Stomach smooth muscle (tissue), 2 donors: ENCODE results near the gene USP24.

Experiments used
- H3K27ac ChIP-seq: one replicate; pipeline ENCODE4 v1.7.0; 2013; ENCODE audit warnings: mild to moderate bottlenecking, low read length, inconsistent platforms
- H3K27me3 ChIP-seq, 2 donors: one replicate each; pipeline ENCODE4 v1.7.0; 2013; ENCODE audit warnings: low read length in 2 of 2; ENCODE audit not compliant: insufficient read depth in 2 of 2, control insufficient read depth in 1 of 2
- H3K36me3 ChIP-seq, 2 donors: one replicate each; pipeline ENCODE4 v1.7.0; 2013; ENCODE audit warnings: low read length in 2 of 2; ENCODE audit not compliant: control insufficient read depth in 2 of 2, insufficient read depth in 2 of 2
- H3K4me1 ChIP-seq: one replicate; pipeline ENCODE4 v1.7.0; 2013; ENCODE audit warnings: low read length; ENCODE audit not compliant: control insufficient read depth, insufficient read depth
- H3K4me3 ChIP-seq, 2 donors: one replicate each; pipeline ENCODE4 v1.7.0; 2013; ENCODE audit warnings: low read length in 2 of 2
- H3K9ac ChIP-seq, 2 donors: one replicate each; pipeline ENCODE4 v1.7.0; 2013; ENCODE audit warnings: low read length in 2 of 2, mild to moderate bottlenecking in 1 of 2
- H3K9me3 ChIP-seq, 2 donors: one replicate each; pipeline ENCODE4 v1.7.0; 2013; ENCODE audit warnings: low read length in 2 of 2; ENCODE audit not compliant: control insufficient read depth in 2 of 2
- donor health status: healthy.
- donor health status: Pancreatic carcinoma.

The USP24 gene

DNA sequence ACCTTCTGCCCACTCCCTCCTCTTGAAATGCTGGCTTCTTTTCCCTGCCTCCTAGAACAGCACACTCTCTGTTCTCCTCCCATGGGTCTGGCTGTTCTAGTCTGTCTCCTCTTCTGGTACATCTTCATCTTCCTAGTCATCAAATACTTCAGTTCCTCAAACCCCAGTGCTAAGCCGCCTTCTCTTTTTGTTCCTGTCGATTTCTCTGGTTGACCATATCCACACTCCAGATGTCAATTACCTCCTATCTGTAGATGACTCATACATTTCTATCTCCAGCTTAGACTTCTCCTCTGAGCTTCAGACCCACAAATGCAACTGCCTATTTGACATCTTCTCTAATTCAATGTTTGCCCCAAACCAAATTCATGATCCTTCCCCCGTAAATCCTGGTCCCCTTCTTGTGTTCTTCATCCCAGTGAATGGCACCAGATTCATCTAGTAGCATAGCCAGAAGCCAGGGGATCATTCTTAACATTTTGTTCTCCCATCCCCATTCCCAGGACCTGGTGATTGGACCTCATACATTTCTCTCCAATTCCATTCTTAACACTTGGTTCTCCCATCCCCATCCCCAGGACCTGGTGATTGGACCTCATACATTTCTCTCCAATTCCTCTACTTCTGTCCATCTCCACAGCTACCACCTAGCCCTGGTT is 35.9 kb downstream of the USP24 start:
- Histone ChIP-seq H3K9me3 (no peaks in the 10 kb centered on the region), H3K4me3 (no peak overlapping the region), H3K27ac (no peak overlapping the region), H3K4me1 (no peaks in the 10 kb centered on the region), H3K27me3 (no peaks in the 10 kb centered on the region), H3K36me3 (no peaks in the 10 kb centered on the region), H3K9ac (no peak overlapping the region)

DNA sequence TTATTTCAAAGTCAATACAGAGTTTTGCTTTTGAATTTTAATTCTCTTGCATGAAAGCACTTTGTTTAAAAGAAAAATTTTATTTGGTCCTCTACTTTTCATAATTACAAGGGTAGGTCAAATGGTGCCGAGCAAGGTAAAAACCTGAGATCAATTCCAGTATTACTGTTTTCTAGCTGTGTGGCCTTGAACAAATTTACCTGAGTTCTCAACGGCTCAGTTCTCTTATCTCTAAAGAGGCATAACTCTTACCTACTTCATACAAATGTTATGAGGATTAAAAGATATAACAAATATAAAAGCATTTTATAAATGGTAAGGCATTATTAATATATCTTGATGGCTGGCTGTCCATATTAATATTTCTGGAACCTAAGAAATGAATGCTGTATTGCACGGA is 42.5 kb downstream of the USP24 start:
- Histone ChIP-seq H3K27me3 (no peaks in the 10 kb centered on the region), H3K36me3 (peaks cover 0 to 10% of the 10 kb centered on the region in 2 donors), H3K9ac (no peak overlapping the region), H3K4me1 (no peaks in the 10 kb centered on the region), H3K4me3 (no peak overlapping the region), H3K27ac (no peak overlapping the region), H3K9me3 (no peaks in the 10 kb centered on the region)

DNA sequence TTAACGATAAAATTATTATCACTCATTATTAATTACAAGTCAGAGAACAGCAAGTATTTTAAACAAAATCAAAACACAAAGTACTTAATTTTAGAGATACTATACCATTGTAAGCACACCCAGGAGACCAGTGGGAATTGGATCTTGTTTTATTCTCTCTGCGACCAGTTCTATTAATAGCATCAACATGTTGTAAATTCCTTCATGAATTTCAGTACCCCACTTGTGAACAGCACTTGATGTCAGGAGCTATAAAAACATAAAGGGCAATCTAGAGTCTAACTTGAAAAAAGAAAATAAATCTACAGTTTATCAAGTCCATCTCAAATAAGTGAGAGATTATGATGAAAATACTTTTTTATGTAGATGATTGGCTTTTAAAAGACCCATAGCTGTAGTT is 42.9 kb downstream of the USP24 start:
- H3K9me3 ChIP-seq: no peaks in the 10 kb centered on the region
- peaks cover 0 to 10% of the 10 kb centered on the region in 2 donors for H3K36me3 ChIP-seq
- H3K4me1 ChIP-seq: peaks cover 4% of the 10 kb centered on the region
- no peaks in the 10 kb centered on the region for H3K27me3 ChIP-seq
- no peak overlapping the region for H3K9ac ChIP-seq
- no peak overlapping the region for H3K4me3 ChIP-seq
- no peak overlapping the region for H3K27ac ChIP-seq

DNA sequence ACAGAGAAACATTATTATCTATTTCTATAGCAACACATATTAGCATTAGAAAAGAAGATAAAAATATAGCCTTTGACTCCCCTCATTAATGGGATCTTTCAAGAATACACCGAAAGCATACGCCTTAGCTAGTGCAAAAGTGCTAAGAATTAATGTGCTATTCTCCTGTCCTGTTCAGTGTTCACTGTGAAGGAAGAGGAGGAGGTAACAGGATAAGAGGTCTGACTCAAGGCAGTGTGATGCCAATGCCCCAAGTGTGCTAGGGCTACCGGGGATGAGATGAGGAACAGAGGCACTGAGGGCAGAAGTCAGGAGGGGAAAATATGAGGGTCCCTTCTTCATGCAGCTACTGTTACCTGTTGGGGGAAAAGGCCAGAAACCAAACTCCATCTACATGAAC is 43.5 kb downstream of the USP24 start:
- Histone ChIP-seq H3K27me3 (no peaks in the 10 kb centered on the region), H3K36me3 (peaks cover 0 to 10% of the 10 kb centered on the region in 2 donors), H3K9ac (no peak overlapping the region), H3K4me3 (no peak overlapping the region), H3K27ac (no peak overlapping the region), H3K4me1 (peaks cover 4% of the 10 kb centered on the region), H3K9me3 (no peaks in the 10 kb centered on the region)

DNA sequence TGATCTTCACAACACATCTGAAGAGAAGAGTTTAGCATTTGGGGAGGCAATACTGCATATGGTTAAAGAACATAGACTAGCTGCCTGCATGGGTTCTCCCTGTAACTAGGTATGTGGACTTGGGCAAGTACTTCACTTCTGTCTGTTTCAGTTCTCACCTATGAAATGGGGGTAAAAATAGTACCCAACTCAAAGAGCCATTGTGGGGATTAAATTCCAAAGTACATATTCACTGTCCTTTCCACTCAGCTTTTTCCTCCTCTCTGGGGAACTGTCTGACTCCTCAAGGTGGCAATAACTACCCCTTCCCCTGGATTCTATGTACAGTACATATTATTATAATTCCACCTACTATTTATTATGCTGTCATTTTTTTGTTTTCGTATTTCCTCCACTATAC is 44.7 kb downstream of the USP24 start:
- no peaks in the 10 kb centered on the region for H3K9me3 ChIP-seq
- no peak overlapping the region for H3K9ac ChIP-seq
- H3K4me1 ChIP-seq: peaks cover 4% of the 10 kb centered on the region
- no peak overlapping the region for H3K27ac ChIP-seq
- H3K36me3 ChIP-seq: peaks cover 2 to 14% of the 10 kb centered on the region in 2 donors
- no peaks in the 10 kb centered on the region for H3K27me3 ChIP-seq
- H3K4me3 ChIP-seq: no peak overlapping the region

DNA sequence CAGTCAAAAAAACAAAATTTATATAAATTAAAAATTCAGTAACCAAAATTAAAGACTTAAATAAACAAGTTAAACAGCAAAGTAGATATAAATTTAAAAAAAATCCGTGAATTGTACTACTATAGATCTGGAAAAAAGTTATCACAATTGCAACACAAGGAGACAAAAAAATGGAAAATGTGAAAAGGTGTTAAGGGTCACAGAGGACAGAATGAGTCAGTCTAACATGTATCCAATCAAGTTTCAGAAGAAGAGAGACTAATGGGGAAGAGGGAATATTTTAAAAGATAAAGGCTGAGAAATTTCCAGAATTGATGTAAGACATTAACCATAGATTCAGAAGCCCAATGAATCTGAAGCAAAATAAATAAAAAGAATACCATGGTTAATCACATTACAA is 46.0 kb downstream of the USP24 start:
- H3K9ac ChIP-seq: no peak overlapping the region
- H3K36me3 ChIP-seq: peaks cover 2 to 16% of the 10 kb centered on the region in 2 donors
- H3K9me3 ChIP-seq: no peaks in the 10 kb centered on the region
- H3K4me3 ChIP-seq: no peak overlapping the region
- H3K4me1 ChIP-seq: peaks cover 4% of the 10 kb centered on the region
- no peaks in the 10 kb centered on the region for H3K27me3 ChIP-seq
- H3K27ac ChIP-seq: no peak overlapping the region

DNA sequence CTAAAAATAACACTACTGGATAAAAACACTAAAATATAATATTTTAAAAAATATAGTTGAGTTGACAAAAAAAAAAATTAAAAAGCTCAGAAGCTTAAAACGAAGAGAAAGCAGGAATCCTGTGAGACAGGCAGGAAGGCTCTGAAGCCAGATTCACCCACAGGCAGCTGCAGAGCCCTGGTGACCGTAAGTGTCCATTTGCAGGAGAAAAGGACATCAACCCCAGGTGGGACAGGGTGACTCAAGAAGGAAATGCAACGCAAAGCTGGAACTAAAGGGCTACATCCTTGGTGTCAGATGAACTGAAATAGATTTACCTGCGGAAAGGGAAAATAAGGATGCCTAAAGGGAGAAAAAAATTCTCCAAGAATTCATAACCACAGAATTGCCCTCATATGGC is 46.8 kb downstream of the USP24 start:
- Histone ChIP-seq H3K9ac (no peak overlapping the region), H3K27ac (no peak overlapping the region), H3K27me3 (no peaks in the 10 kb centered on the region), H3K9me3 (no peaks in the 10 kb centered on the region), H3K4me1 (peaks cover 4% of the 10 kb centered on the region), H3K36me3 (peaks cover 2 to 17% of the 10 kb centered on the region in 2 donors), H3K4me3 (no peak overlapping the region)

DNA sequence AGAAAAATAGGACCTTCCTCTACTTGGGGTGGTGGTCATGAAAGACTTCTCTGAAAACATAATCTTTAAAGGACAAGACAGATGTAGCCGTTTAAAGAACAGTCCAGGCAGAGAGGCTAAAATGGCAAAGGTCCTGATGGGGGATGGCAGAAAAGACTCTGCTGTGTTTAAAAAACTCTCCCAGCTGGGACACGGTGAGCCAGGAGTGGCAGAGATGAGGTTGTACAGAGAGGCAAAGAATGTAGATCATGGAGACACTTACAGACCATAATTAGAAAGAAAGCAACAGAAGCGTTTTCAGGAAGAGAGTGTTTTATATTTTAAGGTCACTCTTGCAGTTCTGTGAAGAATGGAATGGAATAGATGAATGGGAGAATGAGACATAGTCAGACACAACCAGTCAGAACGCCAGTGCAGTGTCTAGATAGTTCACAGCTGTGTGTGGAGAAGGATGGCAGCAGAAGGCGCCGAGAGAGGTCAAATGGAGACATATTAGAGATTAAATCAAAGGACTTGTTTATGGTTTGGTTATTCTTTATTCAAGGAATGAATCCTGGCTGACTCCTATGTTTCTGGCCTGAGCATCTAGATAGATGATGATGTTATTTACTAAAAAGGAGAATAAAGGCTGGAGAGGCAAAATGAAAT is 47.8 kb downstream of the USP24 start:
- peaks cover 4% of the 10 kb centered on the region for H3K4me1 ChIP-seq
- H3K27ac ChIP-seq: no peak overlapping the region
- peaks cover 2 to 17% of the 10 kb centered on the region in 2 donors for H3K36me3 ChIP-seq

DNA sequence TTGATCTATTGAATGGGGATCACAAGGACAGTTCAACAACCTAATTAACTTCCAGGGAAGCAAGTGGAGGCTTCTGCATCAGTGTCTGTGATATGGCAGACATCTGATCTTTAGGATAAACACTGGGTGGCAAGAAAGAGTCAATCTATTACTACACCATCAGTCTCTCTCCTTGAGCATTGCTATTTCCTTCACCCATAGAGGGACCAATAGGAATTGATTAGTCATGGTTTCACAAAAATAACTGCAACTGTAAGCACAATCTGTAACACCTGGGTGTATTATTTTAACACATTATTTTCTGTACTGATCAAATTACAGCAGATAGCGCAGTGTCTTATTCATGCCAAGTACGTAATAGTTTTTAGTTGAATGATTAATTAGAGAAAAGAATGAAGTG is 50.3 kb downstream of the USP24 start:
- Histone ChIP-seq H3K9ac (no peak overlapping the region), H3K36me3 (peaks cover 6 to 7% of the 10 kb centered on the region in 2 donors), H3K27ac (no peak overlapping the region), H3K9me3 (no peaks in the 10 kb centered on the region), H3K4me1 (peaks cover 4% of the 10 kb centered on the region), H3K4me3 (no peak overlapping the region), H3K27me3 (no peaks in the 10 kb centered on the region)

More for the DNA sequence above, 47.8 kb downstream of the USP24 start:
- Histone ChIP-seq H3K9me3 (no peaks in the 10 kb centered on the region), H3K4me3 (no peak overlapping the region), H3K9ac (no peak overlapping the region), H3K27me3 (no peaks in the 10 kb centered on the region)

DNA sequence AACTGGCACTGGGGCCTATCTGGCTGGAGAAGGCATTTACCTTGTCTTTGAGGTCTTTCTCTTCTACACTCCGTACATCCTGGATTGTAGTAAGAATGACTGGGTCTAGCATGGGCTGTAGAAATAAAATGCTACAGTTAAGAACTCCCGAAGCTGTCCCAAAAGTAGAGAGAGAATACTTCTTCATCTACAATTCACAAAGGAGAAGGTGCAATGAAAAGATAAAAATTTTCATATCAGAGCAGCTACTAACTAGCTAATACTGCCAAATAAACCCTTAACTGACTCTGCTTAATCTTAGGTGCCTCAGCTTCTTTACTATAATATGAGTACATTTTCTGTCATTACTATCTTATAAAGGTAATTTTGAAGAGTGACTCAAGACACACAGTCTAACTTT is 55.6 kb downstream of the USP24 start:
- Histone ChIP-seq H3K4me1 (no peaks in the 10 kb centered on the region), H3K36me3 (peaks cover 13 to 27% of the 10 kb centered on the region in 2 donors), H3K9me3 (no peaks in the 10 kb centered on the region), H3K4me3 (no peak overlapping the region), H3K9ac (no peak overlapping the region), H3K27me3 (no peaks in the 10 kb centered on the region), H3K27ac (no peak overlapping the region)

DNA sequence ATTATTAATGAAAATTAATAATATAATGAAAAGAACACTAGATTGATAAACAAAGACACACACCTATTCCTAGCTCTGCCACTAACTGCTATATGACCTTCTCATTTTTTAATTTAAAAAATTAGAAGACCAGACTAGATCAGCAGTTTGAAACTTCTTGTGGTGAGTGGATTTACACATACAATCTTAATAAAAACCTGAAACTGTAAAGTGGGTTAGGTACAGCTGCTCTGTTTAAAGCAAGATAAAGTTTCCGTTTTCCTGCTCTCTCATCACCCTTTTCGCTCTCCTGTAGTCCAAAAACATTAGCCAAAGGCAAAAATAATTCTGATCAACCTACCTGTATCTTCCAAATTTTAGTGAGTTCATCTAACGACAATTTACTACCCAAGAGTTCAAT is 58.6 kb downstream of the USP24 start:
- Histone ChIP-seq H3K4me3 (no peak overlapping the region), H3K27ac (no peak overlapping the region), H3K4me1 (no peaks in the 10 kb centered on the region), H3K27me3 (no peaks in the 10 kb centered on the region), H3K9ac (no peak overlapping the region), H3K9me3 (no peaks in the 10 kb centered on the region), H3K36me3 (peaks cover 19 to 34% of the 10 kb centered on the region in 2 donors)
